ENCODE measurements around the gene SEBOX. TPM values are rescaled to one million over a fixed set of nuclear protein-coding genes. Genes with fewer than 3 reads are reported as not detected.

The SEBOX gene
- total and polyA plus RNA-seq, 2 of the 8 experiments (the other 6 are each of a cell fraction or from before 2014, with no cell fraction given) = not detected

- TF ChIP-seq YY1 (IDR thresholded peaks at IDR 0.05; ENCODE audit: low read depth, low read length) (no peak), SUZ12 (IDR thresholded peaks at IDR 0.05; ENCODE audit: low read length) (no peak), GABPA (IDR thresholded peaks at IDR 0.05; ENCODE audit: borderline replicate concordance, insufficient read depth, low read length) (no peak), TEAD4 (IDR thresholded peaks at IDR 0.05; ENCODE audit: low read depth, low read length) (no peak)
Observed at GRCh38 chr17:28365487-28365886, 488 bp upstream of the SEBOX start (continued).
